SK-N-SH (cell line): ENCODE measurements around the gene STK25. TPM values are rescaled to one million over a fixed set of nuclear protein-coding genes. Genes with fewer than 3 reads are reported as not detected.

Source experiments
- CTCF ChIA-PET: fragments of 300-600, 350-600 bp; formaldehyde crosslinking; extraction: SDS; loops from one replicate; lab custom pipeline; 2021; lab: Yijun Ruan, JAX
- POLR2A ChIA-PET: fragments of 350-600 bp; sonication (Branson Sonifier 250); formaldehyde crosslinking; extraction: SDS; loops from one replicate; lab custom pipeline; 2020; ENCODE audit warnings: antibody characterized with exemption, inconsistent platforms; lab: Yijun Ruan, JAX
- DNase-seq: peaks from one replicate; pipeline ENCODE4 v3.0.0; 2012
- H2AFZ ChIP-seq: fragments of 200-600 bp; sonication (generic); 2 replicates; pipeline ENCODE4 v1.8.1; 2016; ENCODE audit warnings: antibody characterized with exemption, mild to moderate bottlenecking, low read depth
- H3F3A ChIP-seq: fragments of 200-600 bp; sonication (generic); replicated peaks from 2 replicates; pipeline ENCODE3; 2016; ENCODE audit warnings: antibody characterized with exemption, mild to moderate bottlenecking; ENCODE audit not compliant: insufficient read depth
- H3K27ac ChIP-seq, 2 experiments: fragments of 200-500 bp in 1 of 2; fragments of 200-600 bp in 1 of 2; sonication (Bioruptor generic) in 1 of 2; sonication (generic), shearing (Covaris generic) in 1 of 2; 2 replicates each; pipeline versions ENCODE4 v1.5.1 to v1.6.1; 2014 to 2016; ENCODE audit warnings: low read depth in 2 of 2, inconsistent platforms in 1 of 2, low read length in 1 of 2, mild to moderate bottlenecking in 1 of 2, mixed read lengths in 1 of 2
- H3K27me3 ChIP-seq: fragments of 200-600 bp; sonication (generic), shearing (Covaris generic); 2 replicates; pipeline ENCODE4 v1.6.1; 2016; ENCODE audit warnings: mixed run types; ENCODE audit not compliant: insufficient read depth
- H3K36me3 ChIP-seq, 2 experiments: fragments of 200-500 bp in 1 of 2; fragments of 200-600 bp in 1 of 2; sonication (Bioruptor generic) in 1 of 2; sonication (generic) in 1 of 2; replicated peaks in 1 of 2; 2 replicates each; pipeline versions ENCODE3 to v1.5.1; 2014 to 2016; ENCODE audit warnings: low read length in 1 of 2, mild to moderate bottlenecking in 1 of 2; ENCODE audit not compliant: insufficient read depth in 2 of 2, control insufficient read depth in 1 of 2
- H3K4me1 ChIP-seq, 2 experiments: fragments of 200-500 bp in 1 of 2; fragments of 200-600 bp in 1 of 2; sonication (Bioruptor generic) in 1 of 2; sonication (generic), shearing (Covaris generic) in 1 of 2; 2 replicates each; pipeline versions ENCODE4 v1.5.1 to v1.6.1; 2014 to 2016; ENCODE audit warnings: low read depth in 1 of 2, low read length in 1 of 2, mixed run types in 1 of 2; ENCODE audit not compliant: insufficient read depth in 2 of 2, control insufficient read depth in 1 of 2
- H3K4me2 ChIP-seq: fragments of 200-600 bp; sonication (generic), shearing (Covaris generic); 2 replicates; pipeline ENCODE4 v1.6.1; 2017; ENCODE audit warnings: mixed run types
- H3K4me3 ChIP-seq, 2 experiments: fragments of 200-500 bp in 1 of 2; fragments of 200-600 bp in 1 of 2; sonication (Bioruptor generic) in 1 of 2; sonication (generic), shearing (Covaris generic) in 1 of 2; 2 replicates each; pipeline versions ENCODE4 v1.5.1 to v1.8.1; 2014 to 2016; ENCODE audit warnings: low read depth in 2 of 2, inconsistent platforms in 1 of 2, low read length in 1 of 2, mild to moderate bottlenecking in 1 of 2, mixed read lengths in 1 of 2, moderate library complexity in 1 of 2
- H3K79me2 ChIP-seq: fragments of 200-600 bp; sonication (generic); 2 replicates; pipeline ENCODE4 v1.8.1; 2017; ENCODE audit warnings: mild to moderate bottlenecking; ENCODE audit not compliant: insufficient read depth
- H3K9ac ChIP-seq: fragments of 200-600 bp; sonication (generic); 2 replicates; pipeline ENCODE4 v1.6.1; 2017; ENCODE audit warnings: mixed run types
- H3K9me2 ChIP-seq: fragments of 200-600 bp; sonication (generic); 2 replicates; pipeline ENCODE4 v1.6.1; 2017; ENCODE audit warnings: mixed run types
- H3K9me3 ChIP-seq: fragments of 200-600 bp; sonication (generic); 2 replicates; pipeline ENCODE4 v1.6.1; 2017; ENCODE audit warnings: mixed run types, mild to moderate bottlenecking, moderate library complexity
- H4K20me1 ChIP-seq: fragments of 200-600 bp; sonication (generic); 2 replicates; pipeline ENCODE4 v1.6.1; 2017; ENCODE audit warnings: mild to moderate bottlenecking, mixed run types; ENCODE audit not compliant: insufficient read depth
- CHD2 ChIP-seq: fragments of 150-350 bp; IDR thresholded peaks from 2 replicates; pipeline ENCODE4 v1.6.1; 2018; ENCODE audit warnings: low read length; ENCODE audit not compliant: partially characterized antibody
- ELF1 ChIP-seq: IDR thresholded peaks from 2 replicates; pipeline ENCODE4 v1.4.0; 2012
- EZH2phosphoT487 ChIP-seq: fragments of 200-600 bp; sonication (generic); IDR thresholded peaks from 2 replicates; pipeline ENCODE4 v1.6.1; 2017; ENCODE audit warnings: low read depth, mixed run types, mild to moderate bottlenecking, antibody characterized with exemption, moderate library complexity, borderline replicate concordance
- FOXJ3 ChIP-seq: sonication (generic); formaldehyde crosslinking; IDR thresholded peaks from 2 replicates; pipeline ENCODE4 v1.5.1; 2020; ENCODE audit warnings: mild to moderate bottlenecking, missing genetic modification reagents
- GABPA ChIP-seq: IDR thresholded peaks from 2 replicates; pipeline ENCODE4 v1.4.0; 2012; ENCODE audit warnings: low read depth, mild to moderate bottlenecking
- GATA2 ChIP-seq: sonication (generic); formaldehyde crosslinking; IDR thresholded peaks from 2 replicates; pipeline ENCODE4 v1.5.0; 2020; ENCODE audit warnings: mild to moderate bottlenecking, missing genetic modification reagents
- MXI1 ChIP-seq: IDR thresholded peaks from 2 replicates; pipeline ENCODE4 v1.6.1; 2012; ENCODE audit warnings: mild to moderate bottlenecking, low read depth, low read length, improper control_type of control experiment
- NFIC ChIP-seq: IDR thresholded peaks from 2 replicates; pipeline ENCODE4 v1.4.0; 2012; ENCODE audit warnings: borderline replicate concordance
- POLR2AphosphoS5 ChIP-seq: IDR thresholded peaks from 2 replicates; pipeline ENCODE4 v1.6.1; 2012; ENCODE audit warnings: low read depth, low read length
- RAD21 ChIP-seq: IDR thresholded peaks from 2 replicates; pipeline ENCODE4 v1.6.1; 2012; ENCODE audit warnings: mild to moderate bottlenecking, low read length
- RFX5 ChIP-seq: IDR thresholded peaks from 2 replicates; pipeline ENCODE4 v1.6.1; 2012; ENCODE audit warnings: mild to moderate bottlenecking, improper control_type of control experiment, low read length
- SMC3 ChIP-seq: IDR thresholded peaks from 2 replicates; pipeline ENCODE4 v1.6.1; 2012; ENCODE audit warnings: low read depth, low read length, improper control_type of control experiment
- TAF1 ChIP-seq: IDR thresholded peaks from 2 replicates; pipeline ENCODE4 v1.6.1; 2012; ENCODE audit warnings: low read depth, mild to moderate bottlenecking, low read length, moderate library complexity, borderline replicate concordance
- USF2 ChIP-seq: fragments of 150-350 bp; IDR thresholded peaks from 2 replicates; pipeline ENCODE4 v1.6.1; 2017; ENCODE audit warnings: antibody characterized with exemption, low read length, low read depth, borderline replicate concordance
- YY1 ChIP-seq: IDR thresholded peaks from 2 replicates; pipeline ENCODE4 v1.4.0; 2012; ENCODE audit warnings: low read depth, mild to moderate bottlenecking
- WGBS: methylation state at CpG from one replicate; pipeline ENCODE4 v1.1.6; 2017; ENCODE audit warnings: low lambda C conversion rate; 5-methylcytosine and 5-hydroxymethylcytosine counted together
- polyA plus RNA-seq, 3 experiments: library from polyadenylated mRNA; depleted of rRNA; stranded (reverse); fragments of >200 nt; gene quantifications; 2 replicates each; pipeline ENCODE4 v1.2.3, GENCODE V29; 2012
- TF ChIP-seq, protein P1 (sequence below): fragments of 150-350 bp; IDR thresholded peaks from 2 replicates; pipeline ENCODE4 v1.6.1; 2016; ENCODE audit warnings: mild to moderate bottlenecking, low read depth, low read length

Gene STK25
- polyA plus RNA-seq, 1 of the 3 experiments (the other 2 are of a cell fraction): 236 TPM

- no peak overlapping the region for H3K4me2 ChIP-seq
- ChIA-PET POLR2A (no interaction called here), CTCF (interaction anchor here (1.1 to 2.2 kb wide), 3 partner anchors 11 to 111 kb away, joined by 3 to 8 read pairs (median 3); no protein-coding TSS in a partner anchor)
- no peak for DNase-seq
- H2AFZ ChIP-seq: no peak overlapping the region
- peaks cover 1% of the 10 kb centered on the region; the same call in 1 of the 2 replicates for H3K27me3 ChIP-seq
- no peak overlapping the region for H3K4me3 ChIP-seq
- TF ChIP-seq NFIC (no peak), FOXJ3 (CRISPR knock-in tag) (no peak), CHD2 (no peak), TAF1 (no peak), RFX5 (no peak), SMC3 (no peak), RAD21 (no peak), EZH2phosphoT487 (no peak), MXI1 (no peak), POLR2AphosphoS5 (no peak), GABPA (no peak), ELF1 (no peak), YY1 (no peak), GATA2 (no peak), USF2 (no peak)
- TF ChIP-seq, protein P1, sequence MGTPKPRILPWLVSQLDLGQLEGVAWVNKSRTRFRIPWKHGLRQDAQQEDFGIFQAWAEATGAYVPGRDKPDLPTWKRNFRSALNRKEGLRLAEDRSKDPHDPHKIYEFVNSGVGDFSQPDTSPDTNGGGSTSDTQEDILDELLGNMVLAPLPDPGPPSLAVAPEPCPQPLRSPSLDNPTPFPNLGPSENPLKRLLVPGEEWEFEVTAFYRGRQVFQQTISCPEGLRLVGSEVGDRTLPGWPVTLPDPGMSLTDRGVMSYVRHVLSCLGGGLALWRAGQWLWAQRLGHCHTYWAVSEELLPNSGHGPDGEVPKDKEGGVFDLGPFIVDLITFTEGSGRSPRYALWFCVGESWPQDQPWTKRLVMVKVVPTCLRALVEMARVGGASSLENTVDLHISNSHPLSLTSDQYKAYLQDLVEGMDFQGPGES: no peak
- H4K20me1 ChIP-seq: no peaks in the 10 kb centered on the region
- H3K9me2 ChIP-seq: no peaks in the 10 kb centered on the region
- H3K36me3 ChIP-seq: no peaks in the 10 kb centered on the region
- peaks cover 6% of the 10 kb centered on the region for H3F3A ChIP-seq
- no peak overlapping the region for H3K9ac ChIP-seq
- peaks cover 3 to 4% of the 10 kb centered on the region in 2 experiments; a peak in 2 of 4 replicates for H3K4me1 ChIP-seq
- no peak overlapping the region for H3K27ac ChIP-seq
- no peaks in the 10 kb centered on the region for H3K9me3 ChIP-seq
- WGBS: 87% methylated on average over 12 of the region's 16 CpGs
- no peaks in the 10 kb centered on the region for H3K79me2 ChIP-seq
These were observed 39.5 kb upstream of the STK25 start for GRCh38 chr2:241547781-241548450.
